ENCODE measurements around the gene KIZ.

The KIZ gene

DNA sequence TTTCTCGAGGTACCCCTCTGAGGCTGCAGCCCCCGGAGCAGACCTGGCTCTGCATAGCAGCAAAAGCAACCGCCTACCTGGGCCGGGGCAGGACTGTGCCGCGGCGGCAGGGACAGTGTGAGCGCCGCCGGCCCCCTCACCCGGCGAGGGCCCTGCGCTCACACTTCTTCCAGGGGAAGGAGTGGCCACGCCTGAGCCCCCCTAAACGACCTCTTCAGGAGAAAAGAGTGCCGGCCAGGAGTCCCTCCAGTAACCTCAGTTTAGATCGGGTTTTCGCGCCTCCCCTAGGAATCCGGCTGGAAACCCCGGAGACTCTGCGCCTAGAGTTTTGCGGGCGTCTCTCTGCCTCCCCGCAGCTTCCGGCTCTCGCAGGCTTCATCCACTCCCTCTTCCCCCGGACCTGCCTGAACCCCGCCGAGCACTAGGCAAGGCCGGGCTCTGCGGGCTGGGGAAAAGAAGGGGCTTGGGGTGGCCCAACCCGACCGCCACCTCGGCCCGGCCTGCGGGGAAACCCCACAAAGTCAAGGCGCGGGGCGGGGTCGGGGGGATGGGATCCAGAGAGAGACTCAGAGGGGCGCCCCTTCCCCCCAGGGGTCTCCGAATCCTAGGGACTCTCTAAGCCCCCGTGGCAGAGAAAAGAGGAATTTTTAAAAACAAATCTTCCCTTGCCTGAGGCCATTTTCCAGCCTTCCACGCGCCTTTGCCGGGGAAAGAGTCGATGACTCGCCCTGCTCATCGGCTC, 20.3 kb upstream of the KIZ start:
- no peak for DNase-seq

DNA sequence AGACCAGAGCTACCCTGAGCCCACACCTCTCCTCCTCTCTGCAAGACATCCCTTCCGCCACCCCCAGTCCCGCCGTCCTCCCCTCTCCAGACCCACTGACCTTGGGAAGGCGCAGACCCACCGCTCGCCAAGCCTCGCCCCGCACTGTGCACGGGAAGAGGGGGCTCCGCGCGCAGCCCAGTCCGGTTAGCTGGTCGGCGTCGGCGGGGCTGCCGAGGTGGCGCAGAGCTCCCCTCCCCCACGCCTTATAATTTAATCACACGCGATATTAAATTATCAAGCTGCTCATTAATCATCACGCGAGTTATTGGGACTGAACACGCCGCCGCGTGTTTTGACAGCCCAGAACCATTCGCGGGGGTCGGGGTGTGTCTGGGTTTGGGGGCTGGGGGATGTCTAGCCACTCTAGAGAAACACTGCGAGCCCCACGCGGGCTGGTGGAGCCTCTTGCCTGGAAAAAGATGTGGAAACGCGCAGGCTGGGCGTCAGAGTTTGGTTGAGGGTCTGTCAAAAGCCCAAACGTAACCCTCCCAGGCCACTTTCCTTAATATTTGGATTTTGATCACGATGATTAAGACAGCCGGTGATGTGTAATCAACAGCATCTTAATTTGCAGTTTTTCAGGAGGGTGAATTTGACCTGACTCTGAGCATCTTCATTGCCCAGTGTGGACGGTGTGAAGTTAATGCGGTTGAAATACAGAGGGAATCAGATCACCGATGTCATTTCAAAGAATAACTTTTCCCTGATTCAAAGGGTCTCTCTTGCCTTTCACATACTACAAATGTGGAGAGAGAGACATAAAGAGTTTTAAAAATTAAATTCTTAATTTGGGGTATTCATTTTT, 19.5 kb upstream of the KIZ start, which contains the start of gene LINC00237:
TSS of gene LINC00237 (minus strand) at position 188 of the 847 bp plus-strand sequence.
- DNase-seq: no peak

DNA sequence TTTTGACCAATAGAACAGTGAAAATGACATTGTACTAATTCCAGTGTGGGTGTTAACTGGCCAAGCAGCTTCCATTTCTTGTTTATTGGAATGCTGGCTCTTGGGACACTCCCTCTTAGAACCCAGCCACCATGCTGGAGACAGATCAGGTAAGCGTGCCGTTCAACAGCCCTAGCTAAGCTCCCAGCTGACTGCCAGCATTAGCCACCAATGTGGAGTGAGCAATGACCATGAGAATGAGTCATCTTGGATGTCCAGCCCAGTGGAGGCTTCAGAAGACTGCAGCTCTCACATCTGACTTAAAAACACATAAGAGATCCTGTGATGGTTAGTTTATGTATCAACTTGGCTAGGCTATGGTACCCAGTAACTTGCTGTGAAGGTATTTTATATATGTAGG, 16.7 kb upstream of the KIZ start:
- DNase-seq: no peak

DNA sequence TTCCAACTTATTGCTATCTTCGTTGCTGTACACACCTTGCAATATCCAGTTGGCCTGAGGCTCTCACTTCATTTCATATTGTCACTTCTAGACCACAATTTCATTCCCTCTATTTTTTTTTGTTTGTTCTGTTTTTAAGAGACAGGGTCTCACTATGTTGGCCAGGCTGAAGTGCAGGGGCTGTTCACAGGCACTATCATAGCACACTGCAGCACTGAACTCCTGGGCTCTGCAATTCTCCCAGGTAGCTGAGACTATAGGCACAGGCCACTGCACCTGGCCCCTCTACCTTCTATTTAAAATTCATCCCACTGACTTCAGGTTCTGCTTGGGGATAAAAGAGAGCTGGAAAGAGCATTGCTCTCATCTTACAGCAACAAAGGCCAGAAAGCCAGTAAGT, 15.1 kb upstream of the KIZ start:
- no peak for DNase-seq

DNA sequence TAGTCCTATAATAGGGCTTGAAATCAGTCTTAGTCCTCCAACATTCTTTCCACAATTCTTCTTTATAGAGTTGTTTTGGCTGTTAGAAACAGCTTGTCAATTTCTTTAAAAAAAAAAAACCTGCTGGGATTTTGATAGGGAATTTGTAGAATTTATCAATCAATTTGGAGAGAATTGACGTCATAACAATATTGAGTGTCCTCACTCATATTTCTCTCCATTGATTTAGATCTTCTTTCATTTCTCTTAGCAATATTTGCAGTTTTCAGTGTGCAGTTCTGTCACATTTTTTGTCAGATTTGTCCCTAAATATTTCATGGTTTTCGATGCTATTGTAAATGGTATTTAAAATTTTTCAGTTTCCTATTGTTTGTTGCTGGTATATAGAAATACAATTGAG, 14.5 kb upstream of the KIZ start:
- no peak for DNase-seq

DNA sequence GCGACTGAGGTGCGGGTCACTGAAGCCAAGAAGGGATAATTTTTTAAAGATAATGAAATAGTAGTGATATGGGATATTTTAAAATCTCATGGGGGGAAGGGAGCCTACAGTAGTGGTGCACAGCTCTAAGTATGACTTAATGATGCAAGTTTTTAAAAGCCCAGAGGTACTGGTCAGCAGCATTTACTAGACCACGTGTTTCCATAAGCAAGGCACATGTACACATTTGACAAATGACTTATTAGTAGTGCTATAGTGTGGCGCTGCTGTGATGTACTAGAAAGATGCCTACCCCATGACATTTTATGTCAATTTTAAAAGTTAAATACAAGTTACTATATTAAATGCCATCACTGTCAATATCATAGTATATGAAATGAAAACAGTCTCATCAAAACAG, 12.2 kb upstream of the KIZ start:
- no peak for DNase-seq

DNA sequence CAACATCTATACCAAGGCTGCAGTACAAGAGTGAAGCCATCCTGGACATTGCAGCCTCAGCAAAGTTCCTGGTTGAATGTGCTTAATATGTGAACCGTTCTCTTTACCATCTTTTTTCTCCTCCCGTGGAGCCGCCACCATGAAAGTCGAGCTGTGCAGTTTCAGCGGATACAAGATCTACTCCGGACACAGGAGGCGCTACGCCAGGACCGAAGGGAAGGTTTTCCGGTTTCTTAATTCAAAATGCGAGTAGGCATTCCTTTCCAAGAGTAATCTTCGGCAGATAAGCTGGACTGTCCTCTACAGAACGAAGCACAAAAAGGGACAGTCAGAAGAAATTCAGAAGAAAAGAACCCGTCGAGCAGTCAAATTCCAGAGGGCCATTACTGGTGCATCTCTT, 11.3 kb upstream of the KIZ start:
- DNase-seq: no peak

DNA sequence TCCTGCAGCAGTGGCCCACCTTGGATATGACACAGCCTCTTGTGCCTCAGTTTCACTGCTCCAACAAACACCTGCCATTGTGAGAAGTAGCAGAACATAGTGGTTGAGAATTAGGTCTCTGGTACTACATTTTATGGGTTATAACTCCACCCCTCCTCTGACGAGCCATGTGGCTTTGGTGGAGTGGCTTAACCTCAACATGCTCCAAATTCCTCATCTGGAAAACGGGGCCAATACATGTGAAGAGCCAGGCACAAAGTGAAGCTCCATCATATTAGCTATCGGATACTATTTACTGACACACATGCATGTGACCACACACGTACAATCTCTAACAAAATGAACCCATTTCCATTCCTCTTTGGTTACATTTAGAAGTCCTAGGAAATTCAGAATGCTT, 8.4 kb upstream of the KIZ start:
- no peak for DNase-seq

DNA sequence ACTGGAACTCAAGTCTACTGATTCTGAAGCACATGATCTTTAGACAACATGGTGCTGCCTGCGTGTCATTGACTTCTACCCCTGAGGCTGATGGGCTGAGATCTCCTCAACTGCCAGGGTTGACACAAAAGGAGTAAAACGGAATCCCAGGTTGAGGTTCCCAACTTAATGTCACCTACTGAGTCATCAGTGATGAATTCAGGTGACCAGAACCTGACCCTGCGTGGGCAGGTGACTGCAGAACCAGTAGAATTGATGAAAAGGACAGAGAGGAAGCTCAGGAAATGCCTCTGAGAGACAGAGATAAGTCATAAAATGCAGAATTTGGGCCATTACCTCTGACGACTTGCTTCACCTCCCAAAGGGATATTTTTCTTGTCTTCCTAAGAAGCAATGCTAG, 7.7 kb upstream of the KIZ start:
- DNase-seq: no peak

DNA sequence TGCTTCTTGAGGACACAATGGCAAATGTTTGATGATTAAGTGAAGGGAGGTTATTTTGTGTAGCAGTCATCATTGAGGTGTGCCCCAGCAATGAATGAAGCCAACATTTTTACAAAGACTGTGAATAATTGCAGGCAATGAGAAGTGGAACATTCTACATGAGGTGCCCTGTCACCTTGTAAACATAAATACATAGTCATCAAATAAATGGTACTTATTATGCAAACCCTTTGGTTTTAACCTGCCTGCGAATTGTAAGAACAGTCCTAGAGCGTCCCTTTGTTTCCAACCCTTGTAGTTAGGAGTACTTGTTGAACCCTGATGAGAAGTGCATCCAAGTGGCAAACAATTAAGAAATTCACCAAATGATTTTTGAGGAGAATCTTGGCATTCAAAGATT, 7.1 kb upstream of the KIZ start:
- no peak for DNase-seq

DNA sequence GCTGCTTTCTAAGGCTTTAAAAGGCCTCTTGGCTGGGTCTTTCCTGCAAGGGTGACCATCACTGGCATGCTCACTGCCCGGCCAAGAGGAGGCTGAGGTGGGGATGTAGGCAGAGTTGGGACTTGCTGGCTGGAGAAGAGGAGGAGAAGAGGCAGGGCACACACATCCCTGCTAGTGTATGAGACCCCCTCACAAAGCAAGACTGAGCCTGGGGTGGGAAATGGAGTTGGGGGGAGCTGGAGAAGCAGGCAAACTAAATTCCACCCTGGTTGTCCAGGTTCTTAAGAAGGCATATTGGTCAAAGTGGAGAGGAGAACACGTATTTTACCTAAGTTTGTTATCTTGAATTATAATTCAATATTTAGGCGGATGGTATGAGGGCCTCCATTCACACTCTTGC, 1.7 kb upstream of the KIZ start:
- no peak for DNase-seq

DNA sequence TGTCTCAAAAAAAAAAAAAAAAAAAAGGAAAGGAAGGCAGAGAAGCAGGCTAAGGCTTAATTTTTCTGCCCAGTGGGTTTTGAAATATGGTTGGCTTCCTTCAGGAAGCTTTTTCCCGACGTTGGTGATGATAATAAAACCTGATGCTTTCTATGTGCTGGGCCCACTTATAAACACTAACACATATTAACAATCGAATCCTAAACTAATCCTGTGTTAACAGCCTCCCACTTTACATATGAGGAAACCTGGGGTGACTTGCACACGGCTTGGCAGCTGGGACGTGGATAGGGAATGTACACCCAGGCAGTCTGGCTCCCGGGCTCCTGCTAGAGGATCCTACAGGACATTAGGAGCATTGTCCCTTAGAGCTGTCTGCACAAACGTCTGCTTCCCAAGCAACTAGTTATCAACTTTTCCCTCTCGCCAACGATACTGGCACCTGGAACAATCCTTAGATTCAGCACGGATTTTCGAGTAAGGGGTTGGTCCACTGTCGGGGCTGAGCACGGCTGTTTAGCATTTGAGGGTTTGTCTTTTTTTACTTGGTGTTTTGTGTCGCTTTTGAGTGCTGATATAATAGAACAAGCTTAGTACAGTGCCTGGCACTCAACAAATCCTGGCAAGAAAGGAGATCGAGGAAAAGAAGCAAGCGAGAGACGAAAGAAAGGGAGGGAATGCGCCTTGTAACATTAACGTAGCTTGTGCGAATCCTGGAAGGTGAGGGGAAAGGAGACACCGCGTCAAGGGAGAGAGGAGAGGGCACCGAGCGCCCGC, 622 bp upstream of the KIZ start:
- DNase-seq: no peak

DNA sequence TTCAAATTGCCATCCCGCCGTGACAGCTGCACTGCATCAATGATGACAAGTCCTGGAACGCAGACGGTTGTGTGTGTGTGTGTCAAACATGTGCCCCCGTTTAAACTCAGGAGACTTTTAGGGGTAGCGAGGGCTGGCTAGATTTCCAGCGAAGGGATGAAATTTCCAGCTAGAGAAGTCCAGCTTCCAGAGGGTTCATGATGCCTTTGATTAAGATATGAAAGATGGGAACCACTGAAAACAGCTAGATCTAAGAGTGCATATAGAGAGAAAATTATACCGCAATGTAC, 644 bp downstream of the KIZ start:
- no peak for DNase-seq

DNA sequence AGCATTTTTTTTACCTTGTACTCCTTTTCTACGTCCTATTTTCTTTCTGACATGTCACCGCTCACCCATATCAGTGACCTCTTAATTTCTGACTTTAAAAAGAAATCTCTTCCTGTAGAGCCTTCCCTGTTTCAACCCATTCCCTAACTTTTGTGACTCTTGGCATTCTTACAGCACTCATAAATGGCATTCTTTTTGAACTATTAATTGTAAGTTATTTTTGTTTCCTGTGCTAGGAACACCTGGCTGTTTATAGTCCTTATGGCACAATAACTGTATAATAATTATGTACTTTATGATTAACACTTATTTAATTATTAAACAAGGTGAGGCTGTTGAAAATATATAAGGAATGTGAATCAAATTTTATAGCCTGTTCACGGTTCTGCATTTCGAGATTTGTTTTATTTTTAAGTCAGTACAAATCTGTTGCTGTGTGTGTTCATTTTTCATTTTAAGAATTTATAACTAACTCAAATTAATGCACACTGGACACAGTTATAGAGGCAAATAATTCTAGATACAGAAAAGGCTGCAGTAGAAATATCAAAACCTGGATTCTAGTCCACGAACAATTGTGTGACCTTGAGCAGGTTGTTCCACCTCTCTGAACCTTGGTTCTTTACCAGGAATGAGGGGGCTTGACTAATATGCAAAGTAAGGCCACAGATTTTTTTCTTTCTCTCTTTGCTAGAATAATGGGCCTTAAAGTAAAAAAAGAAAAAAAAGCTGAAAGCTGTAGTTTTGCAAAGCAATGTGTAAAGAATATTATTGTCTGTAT, 1.5 kb downstream of the KIZ start:
- no peak for DNase-seq

DNA sequence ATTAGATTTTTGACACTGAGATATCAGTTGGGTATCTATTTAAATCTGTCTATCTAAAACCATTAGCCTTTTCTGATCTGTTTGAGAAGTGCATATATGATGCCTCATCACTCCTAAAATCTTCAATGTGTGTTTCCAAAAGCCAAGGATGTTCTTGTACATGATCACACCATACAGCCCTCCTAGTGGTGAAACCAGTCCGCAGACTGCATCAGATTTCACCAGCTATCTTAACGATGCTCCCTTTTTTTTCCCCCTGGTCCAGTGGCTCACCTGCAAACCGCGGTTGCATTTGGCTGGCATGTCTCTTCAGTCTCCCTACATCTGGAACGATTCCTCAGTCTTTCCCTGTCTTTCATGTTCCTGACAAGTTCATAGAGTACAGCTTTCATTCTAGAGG, 4.0 kb downstream of the KIZ start:
- DNase-seq: no peak

DNA sequence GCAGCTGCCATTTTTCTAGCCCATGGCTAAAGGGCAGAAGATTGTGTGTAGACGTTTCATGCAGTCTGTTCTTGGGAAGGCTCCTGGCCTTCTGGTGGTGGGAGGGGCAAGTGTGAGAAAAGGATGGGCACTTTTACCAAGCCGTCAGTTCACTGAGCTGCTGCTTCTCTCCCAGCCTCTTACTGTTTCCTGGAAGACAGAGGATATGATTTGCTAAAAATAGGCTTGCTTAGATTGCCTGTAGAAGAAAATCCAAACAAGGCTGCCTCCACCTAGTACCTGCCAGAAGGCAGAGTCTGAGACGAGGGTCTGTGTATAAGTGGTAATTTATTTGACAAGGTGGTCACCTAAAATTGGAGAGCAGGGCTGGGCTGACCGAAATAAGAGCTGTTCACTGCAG, 7.5 kb downstream of the KIZ start:
- DNase-seq: no peak

DNA sequence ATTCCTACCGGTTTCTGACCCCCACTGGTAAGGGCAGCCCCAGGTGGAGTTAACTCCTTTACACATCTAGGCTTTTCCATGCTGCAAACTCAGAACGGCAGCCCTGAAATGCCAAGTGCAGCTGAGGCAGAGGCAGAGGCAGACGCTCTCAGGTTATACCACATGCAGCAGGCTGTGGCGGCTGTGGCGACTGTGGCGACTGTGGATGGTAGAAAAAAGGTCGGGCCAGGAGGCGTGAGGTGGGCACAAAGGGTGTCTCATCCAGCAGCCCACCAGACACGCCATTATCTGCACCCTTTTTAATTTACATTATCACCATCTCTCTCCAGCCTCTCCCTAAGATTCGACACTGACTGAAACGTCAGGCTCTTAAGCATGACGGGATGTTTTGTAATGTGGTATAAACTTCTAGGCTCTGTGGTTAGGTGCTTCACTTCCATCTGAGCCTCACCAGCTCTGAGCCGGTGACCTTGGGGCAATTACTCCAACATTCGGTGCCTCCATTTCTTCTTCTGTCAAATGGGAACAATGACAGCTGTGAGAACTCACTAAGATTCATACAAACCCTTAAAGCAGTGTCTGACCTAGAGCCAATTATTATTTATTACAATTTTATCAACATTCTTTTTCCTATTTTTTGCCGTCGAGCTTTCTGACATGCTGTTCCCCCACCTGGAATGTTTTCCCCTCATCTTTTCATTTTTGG, 8.2 kb downstream of the KIZ start:
- DNase-seq: no peak

DNA sequence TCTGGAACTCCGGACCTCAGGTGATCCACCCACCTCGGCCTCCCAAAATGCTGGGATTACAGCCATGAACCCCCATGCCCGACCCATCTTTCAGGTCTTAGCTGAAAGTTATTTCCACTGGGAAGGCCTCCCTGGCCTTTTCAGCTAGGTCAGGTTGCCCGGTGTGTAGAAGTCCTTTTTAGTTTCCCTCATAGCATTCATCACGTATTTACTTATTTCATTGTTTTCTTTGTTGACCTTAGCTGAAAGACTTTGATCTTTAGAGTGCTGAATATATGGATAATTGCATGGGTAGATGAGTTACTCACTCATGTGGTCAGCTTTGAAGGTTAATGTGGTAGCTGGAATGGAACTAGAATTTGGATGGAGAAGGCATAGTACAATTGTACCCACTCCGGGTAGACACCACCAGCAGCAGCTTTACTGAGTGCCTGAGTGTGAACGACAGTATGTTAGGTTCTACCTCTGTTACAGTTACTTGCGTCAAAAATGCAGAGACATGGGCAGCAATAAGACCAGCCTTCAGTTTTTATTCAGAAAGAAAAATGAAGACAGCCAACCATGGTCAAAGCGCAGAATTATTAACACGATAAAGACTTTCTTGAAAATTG, 9.1 kb downstream of the KIZ start:
- DNase-seq: no peak

DNA sequence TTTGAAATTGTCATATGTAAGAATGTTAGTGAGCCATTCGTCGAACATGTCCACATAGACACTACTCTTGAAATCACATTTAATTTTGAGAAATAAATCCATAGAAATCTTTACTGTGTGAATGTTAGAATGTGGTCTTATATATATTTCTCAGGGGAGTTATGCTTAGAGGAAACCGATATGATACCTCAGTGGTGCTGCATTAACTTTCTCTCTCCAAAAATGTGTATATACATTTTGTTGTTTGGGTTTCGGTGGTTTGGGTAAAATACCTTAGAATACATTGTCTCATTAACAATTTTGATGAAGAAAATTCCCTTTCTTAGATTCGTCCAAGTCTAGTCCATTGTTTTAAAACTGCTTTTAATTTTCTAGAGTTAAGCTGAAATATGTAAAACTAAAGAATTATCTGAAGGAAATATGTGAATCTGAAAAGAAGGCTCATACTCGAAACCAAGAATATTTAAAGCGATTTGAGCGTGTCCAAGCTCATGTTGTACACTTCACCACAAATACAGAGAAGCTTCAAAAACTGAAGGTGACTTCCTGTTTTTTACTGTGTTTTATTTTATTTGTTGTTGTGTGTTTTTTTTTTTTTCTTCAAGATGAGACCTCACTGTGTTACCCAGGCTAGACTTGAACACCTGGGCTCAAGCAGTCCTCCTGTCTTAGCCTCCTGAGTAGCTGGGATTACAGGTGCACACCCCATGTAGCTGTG, 10.3 kb downstream of the KIZ start:
- no peak for DNase-seq

DNA sequence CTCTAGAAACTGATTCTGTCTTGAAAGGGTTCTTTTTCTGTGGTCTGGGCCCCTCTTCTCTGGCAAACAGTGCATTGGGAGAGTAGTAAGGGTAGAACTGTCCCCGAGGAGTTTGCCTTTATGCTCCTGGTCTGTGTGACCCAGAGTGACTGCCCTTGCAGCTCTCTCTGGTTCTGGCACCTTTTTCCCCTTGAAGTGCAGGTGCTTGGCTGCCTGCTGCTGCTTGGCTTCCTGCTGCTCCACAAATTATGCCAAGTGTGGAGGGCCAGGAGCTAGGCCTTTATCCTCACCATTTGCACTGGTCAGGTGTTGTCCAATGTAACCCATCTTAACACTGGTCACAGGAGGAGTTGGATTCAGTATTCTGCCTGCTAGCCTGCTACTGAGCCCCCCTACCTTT, 11.2 kb downstream of the KIZ start:
- DNase-seq: no peak

DNA sequence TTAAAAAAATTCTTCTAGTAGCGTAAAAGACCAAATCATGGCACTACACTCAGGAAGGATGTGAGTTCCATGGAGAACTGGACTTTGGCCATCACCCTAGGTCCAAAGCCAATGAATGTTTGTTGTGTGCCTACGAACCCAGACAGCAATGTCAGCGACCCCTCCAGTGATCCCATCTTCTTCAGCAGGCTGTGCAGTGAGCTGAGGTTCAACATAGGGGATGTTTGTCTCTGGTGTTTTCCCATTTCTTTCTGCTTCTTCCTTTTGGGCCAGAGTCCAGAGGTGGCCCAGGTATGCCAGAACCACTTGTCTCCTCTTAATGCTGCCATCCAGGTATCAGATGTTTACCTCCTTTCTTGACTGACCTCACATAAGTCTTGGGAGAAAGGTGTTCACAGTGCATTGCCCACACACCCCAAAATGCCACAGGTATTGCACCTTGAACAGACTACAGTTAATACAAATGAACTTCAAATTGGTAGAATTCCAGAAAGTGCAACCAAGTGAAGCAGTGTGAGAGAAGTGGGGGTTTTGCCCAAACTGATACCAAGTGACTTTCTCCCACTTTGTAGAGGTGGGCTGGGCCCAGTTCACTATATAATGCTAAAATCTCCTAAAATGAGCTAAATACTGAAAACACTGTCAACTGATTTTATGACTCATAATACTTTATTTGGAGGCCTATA, 14.1 kb downstream of the KIZ start:
- DNase-seq: no peak
